ENCODE data around the gene MSRB2.

DNA sequence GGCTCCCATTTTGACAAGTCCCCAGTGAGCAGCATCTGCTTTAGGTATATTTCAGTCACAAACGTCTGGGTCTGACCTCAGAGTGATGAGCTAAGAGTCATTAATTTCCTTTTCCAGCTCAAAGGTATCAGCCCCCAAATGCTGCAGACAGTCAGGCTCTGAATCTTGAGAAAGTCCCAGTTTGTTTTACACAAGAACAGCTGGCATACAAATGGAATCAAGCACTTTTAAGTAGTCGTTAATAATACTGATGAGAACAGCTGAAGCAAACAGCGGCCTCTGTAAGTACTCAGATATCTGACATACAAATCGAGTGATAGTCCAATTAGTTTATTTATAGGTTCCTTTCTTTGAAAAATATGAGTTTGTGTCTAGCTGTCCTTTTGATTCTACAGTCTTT, 49.4 kb upstream of the MSRB2 start:
- TF ChIP-seq ARNT (IDR thresholded peaks at IDR 0.05) (no peak), FOXK2 (IDR thresholded peaks at IDR 0.05) (no peak), LEF1 (IDR thresholded peaks at IDR 0.05; ENCODE audit: borderline replicate concordance) (no peak), ELF4 (IDR thresholded peaks at IDR 0.05) (no peak), NFRKB (IDR thresholded peaks at IDR 0.05) (no peak)
